Heart right ventricle (tissue), 16 donors: ENCODE results near the gene CPT1C. TPM values are rescaled to one million over a fixed set of nuclear protein-coding genes. Genes with fewer than 3 reads are reported as not detected.

Experiments
- ATAC-seq, 8 donors: fragments of 200-7000 bp; cut with Tn5 transposase; one replicate each; pipeline ENCODE4 v1.9.1; 2020; ENCODE audit warnings: mild to moderate bottlenecking in 8 of 8, moderate library complexity in 8 of 8, moderate number of reproducible peaks in 1 of 8
- DNase-seq, 2 donors: peaks; one replicate each; pipeline ENCODE4 v3.0.0-alpha.2; 2020
- H3K27ac ChIP-seq, 10 donors: fragments of 200-600 bp; sonication (generic) in 2 of 10; one replicate each; pipeline versions ENCODE4 v1.5.0 to v1.8.0; 2020 to 2022; ENCODE audit warnings: mild to moderate bottlenecking in 3 of 10
- H3K27me3 ChIP-seq, 7 donors: fragments of 200-600 bp; one replicate each; pipeline ENCODE4 v1.8.0; 2021 to 2022; ENCODE audit warnings: mild to moderate bottlenecking in 2 of 7
- H3K36me3 ChIP-seq, 9 donors: fragments of 200-600 bp; sonication (generic) in 1 of 9; one replicate each; pipeline versions ENCODE4 v1.5.0 to v1.8.0; 2020 to 2022; ENCODE audit warnings: mild to moderate bottlenecking in 2 of 9
- H3K4me1 ChIP-seq, 9 donors: fragments of 200-600 bp; sonication (generic) in 1 of 9; one replicate each; pipeline versions ENCODE4 v1.5.0 to v1.8.0; 2020 to 2022; ENCODE audit warnings: mild to moderate bottlenecking in 4 of 9
- H3K4me3 ChIP-seq, 10 donors: fragments of 200-600 bp; sonication (generic) in 2 of 10; one replicate each; pipeline versions ENCODE4 v1.5.0 to v1.8.0; 2020 to 2022; ENCODE audit warnings: mild to moderate bottlenecking in 7 of 10, moderate library complexity in 2 of 10
- H3K9me3 ChIP-seq, 11 donors: fragments of 200-600 bp in 10 of 11; sonication (generic) in 2 of 11; one replicate each; pipeline versions ENCODE4 v1.5.0 to v1.8.0; 2013 to 2022; ENCODE audit warnings: mild to moderate bottlenecking in 2 of 11, control low read depth in 1 of 11, moderate library complexity in 1 of 11
- CTCF ChIP-seq, 9 donors: fragments of 200-600 bp; sonication (generic) in 2 of 9; IDR thresholded peaks; one replicate each; pipeline versions ENCODE4 v1.5.0 to v1.8.0; 2021 to 2022; ENCODE audit warnings: antibody characterized with exemption in 9 of 9, mild to moderate bottlenecking in 5 of 9, moderate library complexity in 1 of 9
- WGBS, 2 donors: extraction: QIAGEN DNeasy Blood & Tissue Kit; methylation state at CpG; one replicate each; pipeline ENCODE4 v1.1.7; 2013; ENCODE audit warnings: inconsistent platforms in 1 of 2; 5-methylcytosine and 5-hydroxymethylcytosine counted together
- intact Hi-C, 10 donors: fragments of 100-400 bp; cut with DNase I; formaldehyde crosslinking; loops; one replicate each; pipeline versions ENCODE4 v1.11.1 to v1.14.2; 2022
- polyA plus RNA-seq, 2 donors: library from polyadenylated mRNA; stranded (reverse); fragments of 200-250 nt; gene quantifications; one replicate each; pipeline ENCODE4 v1.2.3, GENCODE V29; 2013
- total RNA-seq, 10 donors: library from RNA; stranded (reverse); fragmentation: NEBNext Ultra II Directional in 3 of 10; extraction: Animal tissue kit (Norgen Biotek cat#: 25700) in 3 of 10; gene quantifications; one replicate each; pipeline versions ENCODE4 v1.2.1 to v1.2.4, GENCODE V29; 2021 to 2023
- donor health status: Arrhythmogenic right ventricular cardiomyopathy.
- donor health status: ischemic (EF 13 %, LVEDD 7.1; RV severe dilation, severe dysfunction).
- donor health status: healthy with polysubstance abuse.
- donor health status: DM: no; HTN: yes; CAD: no.
- donor health status: DM: no; HTN: no; CAD: no.
- donor health status: ischemic (EF 25% LVEDD 6.9; RV normal size, moderate dysfunction).
- donor health status: ischemic (EF 25% LVEDD 5.7; RV mildly dilated, moderate dysfunction).
- donor health status: healthy.
- donor health status: DM: yes; HTN: yes; CAD: no.
- donor health status: Ischemic cardiomyopathy.
- donor health status: ischemic (EF 35%, LVEDD 5.7; RV mildly dilated, moderate dysfunction).
- donor health status: nonischemic (EF 11% LVEDD 7.7; RV severe dilation, severe dysfunction).
- donor health status: DM: yes; HTN: yes; CAD: no.
- donor health status: PGD.
- donor health status: ischemic (EF 29% LVEDD 5.4; RV normal size, mild dysfunction).
- donor health status: nonischemic (EF 23%, LVEDD 6.1; RV moderate dilation, normal function).

The CPT1C gene
- total and polyA plus RNA-seq, 12 donors = 1.4 to 10.7 (median 2.3) TPM

GRCh38 chr19:49730166-49730565, 39.2 kb downstream of the CPT1C start:
- no peak for TF ChIP-seq CTCF (IDR thresholded peaks at IDR 0.05)
- intact Hi-C loops = no loop called here
- ATAC-seq (no peak), DNase-seq (no peak)
- Histone ChIP-seq H3K4me1 (peaks cover 0 to 20% (median 13%) of the 10 kb centered on the region in 9 donors), H3K27ac (no peak overlapping the region), H3K36me3 (no peaks in the 10 kb centered on the region), H3K9me3 (no peaks in the 10 kb centered on the region), H3K4me3 (no peak overlapping the region), H3K27me3 (no peaks in the 10 kb centered on the region)
- 81 to 86% methylated on average over 5 of the region's 5 CpGs for WGBS, 2 donors

- no peak overlapping the region for H3K27ac ChIP-seq
- DNase-seq (no peak), ATAC-seq (no peak)
- H3K27me3 ChIP-seq = no peaks in the 10 kb centered on the region
- no peaks in the 10 kb centered on the region for H3K9me3 ChIP-seq
- H3K4me1 ChIP-seq = no peaks in the 10 kb centered on the region
- H3K4me3 ChIP-seq = no peak overlapping the region
- 88 to 89% methylated on average over 4 of the region's 4 CpGs for WGBS, 2 donors
- no peaks in the 10 kb centered on the region for H3K36me3 ChIP-seq
- intact Hi-C loops = no loop called here
- no peak for TF ChIP-seq CTCF (IDR thresholded peaks at IDR 0.05)
Measured at GRCh38 chr19:49738268-49738667, 47.4 kb downstream of the CPT1C start.

- Histone ChIP-seq H3K36me3 (no peaks in the 10 kb centered on the region), H3K27me3 (no peaks in the 10 kb centered on the region), H3K4me3 (no peak overlapping the region), H3K27ac (no peak overlapping the region), H3K4me1 (no peaks in the 10 kb centered on the region), H3K9me3 (no peaks in the 10 kb centered on the region)
- ATAC-seq (no peak), DNase-seq (no peak)
- intact Hi-C loops = no loop called here
- no peak for TF ChIP-seq CTCF (IDR thresholded peaks at IDR 0.05)
- WGBS, 2 donors = 81 to 91% methylated on average over 1 of the region's 1 CpG
Measured at GRCh38 chr19:49739098-49739497, 48.2 kb downstream of the CPT1C start.

DNA sequence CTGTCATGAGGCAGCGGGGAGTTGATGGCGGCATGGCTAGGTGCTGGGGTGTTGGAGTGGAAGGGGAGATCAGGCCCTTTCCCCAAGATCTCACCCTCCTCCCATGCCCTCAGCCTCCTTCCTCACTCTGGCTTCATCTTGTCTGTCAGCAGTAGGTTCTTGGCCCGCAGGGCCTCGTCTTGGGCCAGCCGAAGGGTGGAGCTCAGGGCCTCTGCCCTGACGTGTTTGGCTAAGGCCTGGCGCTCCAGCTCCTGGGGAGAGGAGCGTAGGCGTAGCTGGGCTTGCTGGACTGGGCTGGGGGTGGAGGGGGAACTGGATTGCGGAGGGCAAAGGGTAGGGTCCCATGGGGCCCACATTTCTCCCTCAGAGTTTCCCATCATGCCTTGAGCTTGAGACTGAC, 49.0 kb downstream of the CPT1C start:
- no peak overlapping the region for H3K4me3 ChIP-seq
- 89 to 92% methylated on average over 10 of the region's 10 CpGs for WGBS, 2 donors
- ATAC-seq = no peak
- no peaks in the 10 kb centered on the region for H3K36me3 ChIP-seq
- no peak overlapping the region for H3K27ac ChIP-seq
- TF ChIP-seq CTCF (IDR thresholded peaks at IDR 0.05) = no peak
- H3K27me3 ChIP-seq = no peaks in the 10 kb centered on the region
- intact Hi-C loops = no loop called here
- DNase-seq = no peak
- no peaks in the 10 kb centered on the region for H3K9me3 ChIP-seq
- H3K4me1 ChIP-seq = no peaks in the 10 kb centered on the region
